ENCODE results near the gene TANC2. TPM values are rescaled to one million over a fixed set of nuclear protein-coding genes. Genes with fewer than 3 reads are reported as not detected.

The TANC2 gene
- total and polyA plus RNA-seq, 9 of the 15 experiments (the other 6 are each of a cell fraction or from before 2014, with no cell fraction given): 0.46 to 7.8 (median 4.5) TPM

- TF ChIP-seq PBX2 (CRISPR knock-in tag; IDR thresholded peaks at IDR 0.05; ENCODE audit: low read depth) (no peak), PBX2 (tag; conservative IDR thresholded peaks at IDR 0.05; ENCODE audit: low read depth) (no peak), ADNP (tag; IDR thresholded peaks at IDR 0.05) (no peak), GABPB1 (CRISPR knock-in tag; IDR thresholded peaks at IDR 0.05) (no peak), MECOM (CRISPR knock-in tag; IDR thresholded peaks at IDR 0.05) (no peak), ZNF551 (CRISPR knock-in tag; IDR thresholded peaks at IDR 0.05) (no peak), PML (IDR thresholded peaks at IDR 0.05; ENCODE audit: low read length) (no peak), CLOCK (CRISPR knock-in tag; IDR thresholded peaks at IDR 0.05; ENCODE audit: borderline replicate concordance) (no peak), RERE (CRISPR knock-in tag; IDR thresholded peaks at IDR 0.05; ENCODE audit: borderline replicate concordance) (no peak), NR2C1 (IDR thresholded peaks at IDR 0.05) (no peak), NR2C1 (tag; IDR thresholded peaks at IDR 0.05) (no peak), U2AF1 (optimal IDR thresholded peaks at IDR 0.05; ENCODE audit: low read depth, low read length) (no peak), PHB2 (IDR thresholded peaks at IDR 0.05; ENCODE audit: low read depth) (no peak), MBD1 (CRISPR knock-in tag; IDR thresholded peaks at IDR 0.05) (no peak), ZNF780A (CRISPR knock-in tag; IDR thresholded peaks at IDR 0.05) (no peak)
Measured at GRCh38 chr17:63015824-63016223, 49.8 kb downstream of the TANC2 start (continued).
